SU-DHL-6 (cell line): ENCODE results near the gene FAM47E.

Experiments used
- H2AFZ ChIP-seq: fragments of 200-600 bp; sonication (generic); 2 replicates; pipeline ENCODE4 v1.6.1; 2014; ENCODE audit warnings: low read depth, mild to moderate bottlenecking, moderate library complexity, mixed read lengths, antibody characterized with exemption, low read length; ENCODE audit not compliant: severe bottlenecking
- H3F3A ChIP-seq: fragments of 200-600 bp; shearing (Covaris generic); 2 replicates; pipeline ENCODE4 v1.6.0; 2016; ENCODE audit warnings: antibody characterized with exemption, mild to moderate bottlenecking; ENCODE audit not compliant: insufficient read depth
- H3K27ac ChIP-seq: fragments of 200-600 bp; sonication (generic); 2 replicates; pipeline ENCODE4 v1.5.1; 2016; ENCODE audit warnings: low read depth, mild to moderate bottlenecking, low read length, moderate library complexity, mixed read lengths
- H3K27me3 ChIP-seq: fragments of 200-600 bp; sonication (generic), shearing (Covaris generic); 2 replicates; pipeline ENCODE4 v1.6.0; 2014; ENCODE audit warnings: mild to moderate bottlenecking, low read length
- H3K36me3 ChIP-seq: fragments of 200-600 bp; sonication (generic); 2 replicates; pipeline ENCODE4 v1.6.1; 2014; ENCODE audit warnings: mild to moderate bottlenecking, low read length, mixed read lengths
- H3K4me2 ChIP-seq: fragments of 300-600, 200-600 bp; shearing (Covaris generic), sonication (generic); 2 replicates; pipeline ENCODE4 v1.6.0; 2014; ENCODE audit warnings: low read length, low read depth, mild to moderate bottlenecking; ENCODE audit not compliant: poor library complexity, severe bottlenecking
- H3K4me3 ChIP-seq: fragments of 200-600 bp; sonication (generic); 2 replicates; pipeline ENCODE4 v1.5.1; 2014; ENCODE audit warnings: antibody characterized with exemption, low read length, mild to moderate bottlenecking, mixed read lengths; ENCODE audit not compliant: insufficient read depth, poor library complexity, severe bottlenecking
- H3K79me2 ChIP-seq: fragments of 200-600 bp; sonication (generic); 2 replicates; pipeline ENCODE4 v1.6.1; 2014; ENCODE audit warnings: mild to moderate bottlenecking, low read length, moderate library complexity; ENCODE audit not compliant: insufficient read depth
- H3K9ac ChIP-seq: fragments of 200-600 bp; sonication (generic); 2 replicates; pipeline ENCODE4 v1.7.0; 2014; ENCODE audit warnings: mild to moderate bottlenecking, low read length
- H3K9me2 ChIP-seq: fragments of 200-600 bp; sonication (generic); replicated peaks from 2 replicates; pipeline ENCODE4 v1.6.1; 2014; ENCODE audit warnings: low read length; ENCODE audit not compliant: insufficient read depth
- H3K9me3 ChIP-seq: fragments of 200-600 bp; sonication (generic); 2 replicates; pipeline ENCODE4 v1.6.1; 2014; ENCODE audit warnings: low read length, mixed read lengths; ENCODE audit not compliant: insufficient read depth
- H4K20me1 ChIP-seq: fragments of 200-600 bp; sonication (generic); 2 replicates; pipeline ENCODE4 v1.6.1; 2014; ENCODE audit warnings: low read depth, mild to moderate bottlenecking, antibody characterized with exemption, low read length, moderate library complexity, mixed read lengths
- CTCF ChIP-seq: fragments of 200-600 bp; sonication (generic); IDR thresholded peaks from one replicate; pipeline ENCODE4 v1.5.1; 2017; ENCODE audit warnings: antibody characterized with exemption, mild to moderate bottlenecking, low read length, moderate library complexity; ENCODE audit not compliant: insufficient read depth, poor library complexity, severe bottlenecking
- EZH2phosphoT487 ChIP-seq: fragments of 200-600 bp; sonication (generic), shearing (Covaris generic); conservative IDR thresholded peaks from 2 replicates; pipeline ENCODE4 v1.6.1; 2018; ENCODE audit warnings: mild to moderate bottlenecking, antibody characterized with exemption, low read length, moderate library complexity, mixed read lengths

FAM47E gene

DNA sequence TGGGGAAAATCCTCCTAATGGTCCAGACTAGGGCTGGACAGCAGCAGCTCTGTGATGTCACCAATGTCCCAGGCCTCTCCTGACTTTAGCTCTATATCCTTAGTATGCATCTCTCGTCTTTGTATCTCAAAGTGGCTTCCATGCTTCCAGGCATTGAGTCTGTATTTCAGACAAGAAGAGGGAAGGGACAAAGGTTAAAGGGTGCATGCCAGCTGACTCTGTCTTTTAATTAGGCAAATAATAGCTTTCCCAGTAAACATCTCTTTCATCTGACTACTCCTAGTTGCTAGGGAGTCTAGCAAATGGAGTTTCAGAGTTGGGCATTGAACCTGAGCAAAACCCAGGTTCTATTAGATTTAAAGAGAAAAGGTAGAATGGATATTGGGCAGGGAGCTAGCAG is 5.4 kb downstream of the FAM47E start:
- H3K9me3 ChIP-seq = no peaks in the 10 kb centered on the region
- no peaks in the 10 kb centered on the region for H3K79me2 ChIP-seq
- no peaks in the 10 kb centered on the region for H3F3A ChIP-seq
- no peaks in the 10 kb centered on the region for H3K9me2 ChIP-seq
- no peak overlapping the region for H3K4me2 ChIP-seq
- no peak for TF ChIP-seq CTCF
- no peak for TF ChIP-seq EZH2phosphoT487
- no peaks in the 10 kb centered on the region for H4K20me1 ChIP-seq
- no peak overlapping the region for H2AFZ ChIP-seq
- H3K36me3 ChIP-seq = no peaks in the 10 kb centered on the region
- no peaks in the 10 kb centered on the region for H3K27me3 ChIP-seq
- no peak overlapping the region for H3K4me3 ChIP-seq
- H3K9ac ChIP-seq = no peak overlapping the region
- no peak overlapping the region for H3K27ac ChIP-seq

DNA sequence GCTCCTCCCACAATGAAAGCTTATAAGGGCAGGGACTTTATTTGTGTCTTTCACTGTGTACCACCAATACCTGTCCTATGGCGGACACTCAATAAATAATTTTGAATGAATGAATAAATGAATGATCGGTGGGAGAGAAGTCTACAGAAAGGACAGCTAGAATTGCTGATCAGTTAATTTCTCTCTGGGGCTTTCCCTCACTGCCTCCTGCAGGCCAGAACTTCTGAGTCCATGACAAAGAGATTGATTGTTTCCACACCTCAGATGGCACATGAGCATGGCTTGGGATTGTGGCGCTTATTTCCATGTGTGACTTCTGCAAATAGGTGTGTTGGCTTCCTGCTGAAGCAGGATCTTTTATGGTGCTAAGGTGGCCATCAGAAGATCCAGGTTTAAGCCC is 6.3 kb downstream of the FAM47E start:
- H3F3A ChIP-seq = no peaks in the 10 kb centered on the region
- H3K79me2 ChIP-seq = no peaks in the 10 kb centered on the region
- no peak overlapping the region for H3K4me3 ChIP-seq
- TF ChIP-seq CTCF = no peak
- TF ChIP-seq EZH2phosphoT487 = no peak
- no peaks in the 10 kb centered on the region for H3K9me3 ChIP-seq
- H3K27ac ChIP-seq = no peak overlapping the region
- H3K9ac ChIP-seq = no peak overlapping the region
- no peaks in the 10 kb centered on the region for H3K36me3 ChIP-seq
- H3K9me2 ChIP-seq = no peaks in the 10 kb centered on the region
- H2AFZ ChIP-seq = no peak overlapping the region
- H3K27me3 ChIP-seq = no peaks in the 10 kb centered on the region
- no peak overlapping the region for H3K4me2 ChIP-seq
- H4K20me1 ChIP-seq = no peaks in the 10 kb centered on the region

GRCh38 chr4:76260571-76260970 is 9.1 kb downstream of the FAM47E start:
- no peak overlapping the region for H3K27ac ChIP-seq
- H3K36me3 ChIP-seq = no peaks in the 10 kb centered on the region
- no peak overlapping the region for H2AFZ ChIP-seq
- no peak overlapping the region for H3K4me3 ChIP-seq
- no peaks in the 10 kb centered on the region for H3K9me2 ChIP-seq
- H3K27me3 ChIP-seq = no peaks in the 10 kb centered on the region
- no peaks in the 10 kb centered on the region for H3K79me2 ChIP-seq
- H3K4me2 ChIP-seq = no peak overlapping the region
- no peaks in the 10 kb centered on the region for H3K9me3 ChIP-seq
- H3F3A ChIP-seq = no peaks in the 10 kb centered on the region
- no peaks in the 10 kb centered on the region for H4K20me1 ChIP-seq
- no peak for TF ChIP-seq EZH2phosphoT487
- no peak for TF ChIP-seq CTCF
- no peak overlapping the region for H3K9ac ChIP-seq
